HEK293 (cell line): ENCODE results near the gene CCNT1.

ENCODE experiments used
- BCL11A ChIP-seq: fragments of 450-650 bp; formaldehyde crosslinking; IDR thresholded peaks from 2 replicates; pipeline ENCODE4 v1.5.1; 2016; ENCODE audit warnings: low read depth, missing biosample characterization, missing genetic modification characterization
- GLIS2 ChIP-seq: fragments of 450-650 bp; formaldehyde crosslinking; IDR thresholded peaks from 2 replicates; pipeline ENCODE4 v1.5.1; 2016; ENCODE audit warnings: missing biosample characterization, missing genetic modification characterization
- HIC1 ChIP-seq: fragments of 450-650 bp; formaldehyde crosslinking; IDR thresholded peaks from 2 replicates; pipeline ENCODE4 v1.5.1; 2016; ENCODE audit warnings: missing biosample characterization, missing genetic modification characterization
- MYNN ChIP-seq: fragments of 450-650 bp; formaldehyde crosslinking; IDR thresholded peaks from 2 replicates; pipeline ENCODE4 v1.5.1; 2016; ENCODE audit warnings: missing biosample characterization, missing genetic modification characterization, borderline replicate concordance
- OSR2 ChIP-seq: fragments of 450-650 bp; formaldehyde crosslinking; IDR thresholded peaks from 2 replicates; pipeline ENCODE4 v1.5.1; 2016; ENCODE audit warnings: missing biosample characterization, missing genetic modification characterization
- RBAK ChIP-seq: fragments of 450-650 bp; formaldehyde crosslinking; IDR thresholded peaks from 2 replicates; pipeline ENCODE4 v1.5.1; 2016; ENCODE audit warnings: missing biosample characterization, missing genetic modification characterization
- REPIN1 ChIP-seq: fragments of 450-650 bp; formaldehyde crosslinking; IDR thresholded peaks from 2 replicates; pipeline ENCODE4 v1.5.1; 2017; ENCODE audit warnings: missing biosample characterization, missing genetic modification characterization, low read depth
- SCRT2 ChIP-seq: fragments of 450-650 bp; formaldehyde crosslinking; IDR thresholded peaks from 2 replicates; pipeline ENCODE4 v1.5.1; 2016; ENCODE audit warnings: missing biosample characterization, missing genetic modification characterization
- SETDB1 ChIP-seq: IDR thresholded peaks from one replicate; pipeline ENCODE4 v1.6.1; 2017; ENCODE audit warnings: mild to moderate bottlenecking, low read length, moderate library complexity, mixed read lengths; ENCODE audit not compliant: insufficient read length
- ZBTB10 ChIP-seq: fragments of 450-650 bp; formaldehyde crosslinking; IDR thresholded peaks from 2 replicates; pipeline ENCODE4 v1.5.1; 2016; ENCODE audit warnings: missing biosample characterization, missing genetic modification characterization
- ZBTB49 ChIP-seq: fragments of 450-650 bp; formaldehyde crosslinking; IDR thresholded peaks from 2 replicates; pipeline ENCODE4 v1.5.1; 2016; ENCODE audit warnings: missing biosample characterization, missing genetic modification characterization, low read depth
- ZEB2 ChIP-seq: fragments of 450-650 bp; formaldehyde crosslinking; IDR thresholded peaks from 2 replicates; pipeline ENCODE4 v1.5.1; 2016; ENCODE audit warnings: missing biosample characterization, missing genetic modification characterization
- ZNF10 ChIP-seq: fragments of 450-650 bp; formaldehyde crosslinking; IDR thresholded peaks from 2 replicates; pipeline ENCODE4 v1.5.1; 2017; ENCODE audit warnings: missing biosample characterization, missing genetic modification characterization
- ZNF138 ChIP-seq: fragments of 450-650 bp; formaldehyde crosslinking; IDR thresholded peaks from 2 replicates; pipeline ENCODE4 v1.5.1; 2016; ENCODE audit warnings: missing biosample characterization, missing genetic modification characterization, borderline replicate concordance
- ZNF140 ChIP-seq: fragments of 450-650 bp; formaldehyde crosslinking; IDR thresholded peaks from 2 replicates; pipeline ENCODE4 v1.5.1; 2016; ENCODE audit warnings: missing biosample characterization, missing genetic modification characterization
- ZNF155 ChIP-seq: fragments of 450-650 bp; formaldehyde crosslinking; IDR thresholded peaks from 2 replicates; pipeline ENCODE4 v1.5.1; 2016; ENCODE audit warnings: missing biosample characterization, missing genetic modification characterization
- ZNF169 ChIP-seq: fragments of 450-650 bp; formaldehyde crosslinking; IDR thresholded peaks from 2 replicates; pipeline ENCODE4 v1.5.1; 2016; ENCODE audit warnings: missing biosample characterization, missing genetic modification characterization
- ZNF19 ChIP-seq: fragments of 450-650 bp; formaldehyde crosslinking; IDR thresholded peaks from 2 replicates; pipeline ENCODE4; 2016; ENCODE audit warnings: missing biosample characterization, missing genetic modification characterization, low read depth
- ZNF335 ChIP-seq: fragments of 450-650 bp; formaldehyde crosslinking; conservative IDR thresholded peaks from 2 replicates; pipeline ENCODE4 v1.5.1; 2016; ENCODE audit warnings: missing biosample characterization, missing genetic modification characterization
- ZNF354C ChIP-seq: fragments of 450-650 bp; formaldehyde crosslinking; IDR thresholded peaks from 2 replicates; pipeline ENCODE4 v1.5.1; 2016; ENCODE audit warnings: missing biosample characterization, missing genetic modification characterization, low read depth, borderline replicate concordance
- ZNF37A ChIP-seq: fragments of 450-650 bp; IDR thresholded peaks from 2 replicates; pipeline ENCODE4 v1.5.1; 2018; ENCODE audit warnings: missing biosample characterization, missing genetic modification characterization
- ZNF433 ChIP-seq: fragments of 450-650 bp; formaldehyde crosslinking; IDR thresholded peaks from 2 replicates; pipeline ENCODE4 v1.5.1; 2016; ENCODE audit warnings: missing biosample characterization, missing genetic modification characterization, low read depth
- ZNF501 ChIP-seq: fragments of 450-650 bp; formaldehyde crosslinking; IDR thresholded peaks from 2 replicates; pipeline ENCODE4 v1.5.1; 2016; ENCODE audit warnings: missing biosample characterization, missing genetic modification characterization
- ZNF560 ChIP-seq: fragments of 450-650 bp; formaldehyde crosslinking; IDR thresholded peaks from 2 replicates; pipeline ENCODE4 v1.5.1; 2017; ENCODE audit warnings: missing biosample characterization, missing genetic modification characterization, borderline replicate concordance
- ZNF561 ChIP-seq: fragments of 450-650 bp; IDR thresholded peaks from 2 replicates; pipeline ENCODE4 v1.5.1; 2018; ENCODE audit warnings: missing biosample characterization, missing genetic modification characterization, borderline replicate concordance
- ZNF571 ChIP-seq: fragments of 450-650 bp; formaldehyde crosslinking; IDR thresholded peaks from 2 replicates; pipeline ENCODE4 v1.5.0; 2017; ENCODE audit warnings: missing biosample characterization, missing genetic modification characterization
- ZNF596 ChIP-seq: fragments of 450-650 bp; IDR thresholded peaks from 2 replicates; pipeline ENCODE4 v1.5.0; 2018; ENCODE audit warnings: missing biosample characterization, mild to moderate bottlenecking, missing genetic modification characterization, moderate library complexity
- ZNF624 ChIP-seq: fragments of 450-650 bp; formaldehyde crosslinking; IDR thresholded peaks from 2 replicates; pipeline ENCODE4 v1.5.1; 2017; ENCODE audit warnings: missing biosample characterization, missing genetic modification characterization
- ZNF704 ChIP-seq: fragments of 450-650 bp; formaldehyde crosslinking; IDR thresholded peaks from 2 replicates; pipeline ENCODE4 v1.5.1; 2016; ENCODE audit warnings: missing biosample characterization, missing genetic modification characterization
- ZNF76 ChIP-seq: fragments of 450-650 bp; formaldehyde crosslinking; IDR thresholded peaks from 2 replicates; pipeline ENCODE4; 2016; ENCODE audit warnings: low read depth, missing biosample characterization, missing genetic modification characterization, borderline replicate concordance
- ZNF791 ChIP-seq: fragments of 450-650 bp; formaldehyde crosslinking; IDR thresholded peaks from 2 replicates; pipeline ENCODE4 v1.5.1; 2016; ENCODE audit warnings: missing biosample characterization, missing genetic modification characterization
- ZNF792 ChIP-seq: fragments of 450-650 bp; formaldehyde crosslinking; IDR thresholded peaks from 2 replicates; pipeline ENCODE4 v1.5.1; 2016; ENCODE audit warnings: missing biosample characterization, missing genetic modification characterization
- ZSCAN18 ChIP-seq: fragments of 450-650 bp; formaldehyde crosslinking; IDR thresholded peaks from 2 replicates; pipeline ENCODE4 v1.5.1; 2016; ENCODE audit warnings: missing biosample characterization, missing genetic modification characterization

CCNT1 gene

GRCh38 chr12:48683534-48683933, 33.0 kb downstream of the CCNT1 start (continued):
- TF ChIP-seq ZNF704 (tag by site-specific recombination), result 0 out of 2 replicates have a peak, but pooled peaks have one; percentile 52
- no peak for TF ChIP-seq ZNF792 (tag by site-specific recombination)
- no peak for TF ChIP-seq ZNF169
- no peak for TF ChIP-seq ZBTB10 (tag by site-specific recombination)
- TF ChIP-seq ZNF37A (tag by site-specific recombination), result no peak
- TF ChIP-seq MYNN, result no peak
- TF ChIP-seq ZNF791 (tag by site-specific recombination), result 0 out of 2 replicates have a peak, but pooled peaks have one; percentile 43
- TF ChIP-seq SCRT2, result no peak
- TF ChIP-seq ZNF501 (tag by site-specific recombination), result peak; percentile 82; the same call in 1 of the 2 replicates
- no peak for TF ChIP-seq ZNF571 (tag by site-specific recombination)
- peak; percentile 63; the same call in 1 of the 2 replicates for TF ChIP-seq RBAK (tag by site-specific recombination)
- no peak for TF ChIP-seq GLIS2 (tag by site-specific recombination)
- TF ChIP-seq ZNF335 (tag by site-specific recombination), result no peak
- no peak; the same call in 1 of the 2 replicates for TF ChIP-seq ZNF10 (tag by site-specific recombination)
- TF ChIP-seq ZNF138, result peak; percentile 85; the same call in 1 of the 2 replicates
- no peak for TF ChIP-seq ZNF596
- TF ChIP-seq OSR2 (tag by site-specific recombination), result peak; percentile 8; the same call in 1 of the 2 replicates
- no peak for TF ChIP-seq ZSCAN18 (tag by site-specific recombination)
- TF ChIP-seq ZNF155 (tag by site-specific recombination), result no peak
- no peak for TF ChIP-seq SETDB1
- TF ChIP-seq ZNF140 (tag by site-specific recombination), result peak; percentile 93
- TF ChIP-seq HIC1 (tag by site-specific recombination), result no peak
- TF ChIP-seq ZNF19 (tag by site-specific recombination), result 0 out of 2 replicates have a peak, but pooled peaks have one; percentile 52
- TF ChIP-seq ZNF560 (tag by site-specific recombination), result peak; percentile 87; the same call in 1 of the 2 replicates
- no peak for TF ChIP-seq ZNF354C (tag by site-specific recombination)
- TF ChIP-seq ZBTB49, result no peak
- no peak for TF ChIP-seq ZNF624 (tag by site-specific recombination)
- TF ChIP-seq ZNF561 (tag by site-specific recombination), result no peak
- TF ChIP-seq ZEB2 (tag by site-specific recombination), result no peak
- TF ChIP-seq ZNF76, result no peak
- TF ChIP-seq BCL11A (tag by site-specific recombination), result no peak
- peak; percentile 92 for TF ChIP-seq ZNF433 (tag by site-specific recombination)
- no peak for TF ChIP-seq REPIN1
